HG02938 (cell line): Measurements from ENCODE around the gene C14orf180.
"Not testable (repeated sequence)": the region's sequence is repeated elsewhere in the genome, so short reads cannot be mapped to it uniquely, and the experiment has no call there.

ENCODE experiments used
- ATAC-seq: cut with Tn5 transposase; IDR thresholded peaks from one replicate; pipeline ENCODE4 v1.9.1; 2021; ENCODE audit warnings: mild to moderate bottlenecking, moderate library complexity; ENCODE audit not compliant: unreplicated experiment

Gene C14orf180

DNA sequence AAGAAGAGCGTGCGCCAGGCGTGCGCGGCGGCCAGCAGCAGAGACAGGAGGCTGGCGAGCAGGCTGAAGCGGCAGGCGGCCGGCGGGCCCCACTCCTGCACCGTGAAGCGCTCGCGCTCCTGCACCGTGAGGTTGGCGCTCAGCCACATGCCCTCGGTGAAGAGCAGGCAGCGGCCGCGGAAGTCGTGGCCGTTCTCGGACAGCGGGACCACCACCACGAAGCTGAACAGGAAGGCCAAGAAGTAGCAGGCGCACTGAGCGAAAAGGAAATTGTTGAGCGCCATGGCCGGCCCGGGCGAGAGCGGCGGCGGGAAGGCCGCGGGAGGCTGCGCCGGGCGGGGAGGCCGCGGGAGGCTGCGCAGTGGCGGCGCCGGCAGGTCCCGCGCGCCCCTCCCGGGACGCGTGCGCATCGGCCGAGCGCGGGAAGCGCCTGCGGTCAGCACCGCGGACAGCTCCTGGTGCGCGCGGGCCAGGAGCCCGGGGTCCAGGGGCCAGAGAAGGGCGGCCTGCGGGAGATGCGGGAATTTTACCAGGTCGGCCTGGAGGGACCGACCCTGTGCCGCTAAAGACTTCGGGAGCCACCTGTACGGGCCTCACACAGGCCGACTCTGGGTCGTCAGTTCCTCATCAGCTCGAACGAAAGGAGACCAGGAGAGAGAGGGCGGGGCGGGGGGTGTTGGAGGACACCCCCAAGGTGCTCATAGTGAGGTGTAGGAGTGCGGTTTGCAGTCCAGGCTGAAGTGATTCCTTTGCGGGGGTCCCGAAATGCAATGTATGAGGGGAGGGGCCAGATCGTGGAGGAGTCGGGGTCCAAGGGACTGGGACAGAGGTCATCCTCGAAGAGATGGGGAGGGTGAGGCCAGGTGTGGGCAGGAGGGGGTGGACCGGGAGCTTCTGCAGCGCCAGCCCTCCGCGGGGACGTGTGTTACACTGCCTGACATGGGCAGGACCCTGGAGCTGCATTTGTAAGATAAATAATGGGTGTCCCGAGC lies 25.2 kb downstream of the C14orf180 start, which contains the start of gene TMEM179:
Gene TMEM179 (minus strand): TSS at position 315 of the 992 bp plus-strand sequence. CDS start 31 bp downstream, at position 284.
- ATAC-seq, result no peak

DNA sequence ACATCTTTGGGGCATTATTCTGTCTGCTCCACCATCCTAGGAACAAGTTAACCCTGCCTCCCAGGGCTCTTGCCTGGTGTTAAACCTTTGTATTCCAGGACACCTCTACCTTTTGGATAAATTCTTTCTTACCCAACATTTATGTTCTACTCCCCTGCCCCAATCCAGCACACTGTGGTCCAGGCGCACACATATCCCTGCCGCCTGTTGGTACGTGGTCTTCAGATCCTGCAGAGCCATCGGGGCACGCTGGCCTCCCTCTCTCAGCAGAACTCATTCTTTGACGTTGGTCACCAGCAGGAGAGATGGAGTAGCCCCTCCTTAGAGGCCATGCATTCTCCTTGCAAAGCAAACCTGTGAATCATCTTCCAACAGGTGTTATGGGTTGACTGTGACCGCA lies 30.1 kb downstream of the C14orf180 start:
- no peak for ATAC-seq

DNA sequence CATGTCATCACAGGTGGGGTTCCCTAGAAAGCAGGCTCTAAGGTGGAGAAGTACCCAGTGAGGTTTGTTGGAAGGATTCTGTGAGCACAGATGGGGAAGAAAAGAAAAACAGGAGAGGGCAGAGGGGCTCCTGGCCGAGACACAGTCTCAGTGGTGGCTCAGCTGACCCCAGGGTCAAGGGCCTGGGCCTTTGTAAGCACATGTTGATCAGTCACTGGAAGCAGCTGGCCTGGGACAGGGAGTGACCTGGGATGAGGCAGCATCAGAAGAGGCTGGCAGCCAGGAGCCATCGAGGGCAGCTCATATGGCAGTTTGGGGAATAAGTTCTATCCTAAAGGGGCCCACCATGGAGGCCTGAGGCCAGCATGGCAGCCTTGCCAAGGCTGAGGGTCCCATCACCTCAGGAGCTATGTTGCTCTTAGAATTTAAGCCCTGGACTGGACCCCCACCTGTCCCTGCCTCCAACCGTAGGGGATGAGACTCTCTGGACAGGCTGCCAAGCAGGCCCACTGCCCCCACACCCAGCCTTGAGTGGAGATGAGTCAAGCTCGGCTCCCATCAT lies 31.3 kb downstream of the C14orf180 start:
- no peak for ATAC-seq

DNA sequence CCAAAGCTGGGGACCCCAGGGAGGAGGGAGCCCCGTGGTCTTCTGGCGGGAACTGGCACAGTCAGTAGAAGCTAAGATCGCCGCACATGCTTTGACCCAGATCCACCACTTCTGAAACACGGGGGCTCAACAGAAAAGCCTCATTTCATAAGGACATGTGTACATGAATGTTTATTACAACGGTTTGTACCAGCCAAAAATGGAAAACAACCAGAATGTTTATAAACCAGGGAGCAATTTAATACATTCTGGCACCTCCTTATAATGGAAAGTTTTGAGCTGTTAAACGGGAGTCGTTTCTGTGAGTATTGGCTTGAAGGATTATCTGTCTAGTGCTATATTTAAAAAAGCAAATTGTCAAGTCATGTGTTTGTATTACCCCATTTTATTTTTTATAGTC lies 32.3 kb downstream of the C14orf180 start:
- ATAC-seq, result no peak

DNA sequence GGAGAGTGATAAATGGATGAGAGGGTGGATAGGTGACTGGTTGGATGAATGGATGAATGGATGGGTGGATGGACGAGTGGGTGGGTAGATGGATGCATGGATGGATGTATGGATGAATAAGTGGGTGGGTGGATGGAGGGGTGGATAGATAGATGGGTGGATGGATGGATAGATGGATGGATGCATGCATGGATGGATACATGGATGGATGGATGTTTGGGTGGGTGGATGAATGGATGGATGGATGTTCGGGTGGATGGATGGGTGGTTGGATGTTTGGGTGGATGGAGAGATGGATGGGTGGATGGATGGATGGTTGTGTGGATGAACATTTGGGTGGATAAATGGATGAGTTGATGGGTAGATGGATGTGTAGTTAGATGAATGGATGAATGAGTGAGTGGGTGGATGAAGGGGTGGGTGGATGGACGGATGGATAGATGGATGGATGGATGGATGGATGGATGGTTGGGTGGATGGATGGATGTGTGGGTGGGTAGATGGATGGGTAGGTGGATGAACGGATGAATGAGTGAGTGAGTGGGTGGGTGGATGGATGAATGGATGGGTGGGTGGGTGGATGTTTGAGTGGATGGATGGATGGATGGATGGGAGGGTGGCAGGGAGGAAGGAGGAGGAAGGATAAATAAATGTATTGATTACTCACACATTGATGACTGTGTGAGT lies 34.7 kb downstream of the C14orf180 start:
- ATAC-seq, result no peak

DNA sequence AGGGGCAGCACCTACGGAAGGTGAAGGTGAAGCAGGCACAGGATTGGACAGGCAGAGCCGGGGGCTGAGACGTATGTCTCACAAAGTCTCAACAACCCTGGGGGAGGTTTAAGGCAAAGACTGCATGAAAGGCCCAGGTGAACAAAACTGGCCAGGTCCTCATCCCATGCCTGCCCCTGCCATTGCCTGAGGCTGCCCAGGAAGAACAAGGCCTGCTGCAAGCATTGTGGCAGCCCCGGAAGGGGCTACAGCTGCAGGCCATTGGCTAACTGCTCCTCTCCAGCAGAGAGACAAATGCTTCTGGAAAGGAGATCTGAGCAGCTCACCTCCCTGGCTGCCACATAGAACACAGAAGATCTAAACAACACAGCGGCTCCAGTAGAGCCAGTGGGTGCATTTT lies 45.4 kb downstream of the C14orf180 start:
- ATAC-seq, result no peak

DNA sequence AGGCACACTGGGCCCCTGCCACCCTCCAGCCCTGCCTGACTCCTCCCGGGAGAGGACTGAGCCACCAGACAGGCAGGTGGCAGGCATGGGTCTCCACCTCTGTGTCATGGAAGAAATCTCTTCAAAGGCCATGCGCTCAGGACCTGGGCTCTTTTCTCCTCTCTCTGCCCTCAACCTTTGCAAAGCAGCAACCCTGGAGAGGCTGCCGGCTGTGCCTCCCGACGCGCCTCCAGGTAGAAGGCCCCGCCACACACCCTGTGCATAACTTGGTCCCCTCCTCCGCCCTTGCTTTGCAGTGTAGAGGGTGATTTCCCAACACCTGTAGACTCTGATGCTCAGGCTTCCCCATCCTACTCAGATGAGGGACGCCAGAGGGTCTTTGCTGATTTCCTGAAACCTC lies 53.2 kb downstream of the C14orf180 start:
- ATAC-seq, result no peak

DNA sequence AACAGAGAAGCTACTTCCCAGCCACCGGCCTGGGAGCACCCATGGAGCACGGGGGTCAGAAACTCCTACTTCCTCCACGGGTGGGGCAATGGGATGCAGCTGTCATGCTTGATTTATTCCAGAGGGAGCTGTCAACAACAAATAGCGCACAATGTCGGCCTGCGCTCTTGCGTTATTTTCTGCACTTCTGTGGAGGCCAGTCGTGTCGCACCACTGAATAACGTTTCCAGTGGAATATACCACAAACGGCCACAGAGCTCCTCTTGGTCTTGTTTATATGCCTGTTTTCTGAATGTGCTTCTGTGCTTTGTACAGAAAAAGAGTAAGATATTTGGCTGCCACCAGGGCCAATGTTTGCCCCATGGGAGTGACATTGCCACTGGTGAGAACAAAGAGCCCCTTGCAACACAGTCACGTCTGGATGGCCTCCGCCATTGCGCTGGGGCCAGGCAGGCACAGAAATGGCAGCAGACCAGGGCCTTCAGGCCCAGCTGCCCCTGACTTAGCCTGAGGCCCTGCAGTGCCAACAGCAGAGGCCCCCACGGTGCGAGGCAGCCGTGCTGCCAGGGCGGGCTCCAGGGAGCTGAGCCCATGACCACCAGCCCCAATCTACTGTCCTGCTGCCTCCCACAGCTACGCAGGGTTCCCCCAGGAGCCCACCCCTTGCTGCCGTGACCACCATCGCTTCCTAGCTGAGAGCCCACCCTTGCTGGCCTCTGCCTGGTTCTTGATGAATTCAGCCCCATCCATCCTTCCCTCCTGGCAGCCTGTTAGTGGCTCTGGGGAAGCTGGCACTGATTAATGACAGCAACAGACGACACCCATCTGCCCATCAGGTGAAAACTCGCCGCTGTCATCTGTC lies 53.9 kb downstream of the C14orf180 start:
- no peak for ATAC-seq

DNA sequence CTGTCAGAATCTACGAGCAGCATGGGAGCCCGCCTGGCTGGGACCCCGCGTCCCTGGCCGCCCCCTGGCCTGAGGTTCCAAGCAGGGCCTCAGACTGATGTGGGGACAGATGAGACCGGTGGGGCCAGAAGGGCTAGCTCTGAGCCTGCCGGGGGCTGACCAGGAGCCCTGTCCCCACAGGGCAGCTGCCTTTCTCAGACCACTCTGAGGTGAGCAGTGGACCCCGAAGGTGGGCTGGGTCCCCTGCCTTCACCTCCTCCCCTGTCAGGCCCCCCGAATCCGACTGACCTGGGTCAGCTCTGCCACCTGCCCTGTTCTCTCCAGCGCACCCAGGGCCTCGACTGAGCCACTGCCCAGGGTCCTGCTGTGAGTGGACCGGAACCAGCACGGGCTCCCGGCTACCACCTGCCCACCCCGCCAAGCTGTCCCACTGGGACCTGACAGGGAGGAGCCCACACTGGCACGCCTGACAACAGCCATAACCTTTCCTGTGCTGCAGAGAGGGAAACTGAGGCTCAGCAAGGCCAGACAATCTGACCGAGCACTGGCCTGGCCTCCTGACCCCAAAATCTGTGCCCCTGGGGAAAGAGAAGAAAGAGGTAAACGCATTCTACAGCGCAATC lies 54.7 kb downstream of the C14orf180 start:
- ATAC-seq, result no peak

DNA sequence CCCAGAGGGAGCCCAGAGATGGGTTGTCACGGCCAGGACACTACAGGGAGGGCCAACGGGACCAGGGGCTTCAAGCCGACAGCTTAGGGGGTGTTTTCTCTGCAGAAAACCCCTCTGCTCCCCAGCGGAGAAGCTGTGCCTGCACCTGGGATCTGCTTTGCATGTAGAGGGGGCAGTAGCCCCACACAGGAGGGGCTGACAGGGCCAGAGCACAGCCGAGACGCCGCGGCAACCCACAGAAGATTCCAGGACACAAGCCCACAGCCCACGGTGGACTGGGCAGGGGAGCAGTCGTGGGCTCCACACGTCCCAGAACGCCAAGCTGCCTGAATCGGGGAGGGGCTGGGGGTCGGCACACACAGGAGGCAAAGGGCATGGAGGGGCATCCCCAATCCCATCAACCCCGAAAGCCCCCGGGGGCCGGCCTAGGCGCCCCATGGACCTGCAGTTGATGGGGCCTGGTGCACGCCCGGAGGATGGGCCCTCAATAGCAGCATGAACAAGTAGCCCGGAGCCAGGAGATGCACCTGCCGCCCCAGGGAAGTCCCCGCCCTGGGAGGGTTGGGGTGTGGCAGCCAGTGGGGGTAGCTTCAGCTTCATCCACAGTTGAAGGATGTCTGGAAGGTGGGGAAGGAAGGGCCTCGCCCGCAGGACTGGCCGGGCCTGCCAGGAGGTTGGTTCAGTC lies 55.5 kb downstream of the C14orf180 start:
- ATAC-seq, result no peak

DNA sequence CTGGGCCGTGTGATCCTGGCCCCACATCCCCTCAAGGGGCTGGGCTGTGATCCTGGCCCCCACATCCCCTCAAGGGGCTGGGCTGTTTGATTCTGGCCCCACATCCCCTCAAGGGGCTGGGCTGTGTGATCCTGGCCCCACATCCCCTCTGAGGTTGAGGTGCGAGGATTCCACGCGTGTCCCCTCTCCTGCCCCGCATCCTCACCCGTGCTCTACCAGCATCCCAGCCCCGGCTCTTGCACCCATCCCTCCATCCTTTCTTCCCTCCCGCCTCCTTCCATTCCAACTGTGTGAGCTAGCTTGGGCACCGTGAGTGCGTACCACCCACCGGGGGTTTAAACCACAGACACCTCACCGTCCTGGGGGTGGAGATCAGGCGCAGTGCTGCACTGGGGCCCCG lies 56.2 kb downstream of the C14orf180 start:
- ATAC-seq, result no peak

DNA sequence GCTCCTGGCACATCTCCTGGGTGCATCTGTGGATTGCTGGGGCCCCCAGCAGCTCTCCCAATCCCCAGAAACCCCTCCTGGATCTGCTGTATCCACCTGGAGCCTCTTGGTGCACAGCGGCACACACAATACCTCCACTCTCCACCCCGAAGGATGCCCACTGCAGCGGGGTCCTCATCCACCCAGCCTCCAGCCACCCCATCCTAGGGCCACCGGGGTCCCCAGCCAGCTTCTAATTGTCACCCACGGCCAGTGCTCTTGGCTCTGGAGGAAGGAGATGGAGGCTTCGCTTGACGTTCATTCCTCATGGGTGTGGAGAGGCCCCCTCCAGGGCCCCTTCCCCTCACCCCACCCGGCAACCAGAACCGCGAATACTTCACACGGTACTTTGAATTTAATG lies 56.6 kb downstream of the C14orf180 start:
- ATAC-seq, result no peak

DNA sequence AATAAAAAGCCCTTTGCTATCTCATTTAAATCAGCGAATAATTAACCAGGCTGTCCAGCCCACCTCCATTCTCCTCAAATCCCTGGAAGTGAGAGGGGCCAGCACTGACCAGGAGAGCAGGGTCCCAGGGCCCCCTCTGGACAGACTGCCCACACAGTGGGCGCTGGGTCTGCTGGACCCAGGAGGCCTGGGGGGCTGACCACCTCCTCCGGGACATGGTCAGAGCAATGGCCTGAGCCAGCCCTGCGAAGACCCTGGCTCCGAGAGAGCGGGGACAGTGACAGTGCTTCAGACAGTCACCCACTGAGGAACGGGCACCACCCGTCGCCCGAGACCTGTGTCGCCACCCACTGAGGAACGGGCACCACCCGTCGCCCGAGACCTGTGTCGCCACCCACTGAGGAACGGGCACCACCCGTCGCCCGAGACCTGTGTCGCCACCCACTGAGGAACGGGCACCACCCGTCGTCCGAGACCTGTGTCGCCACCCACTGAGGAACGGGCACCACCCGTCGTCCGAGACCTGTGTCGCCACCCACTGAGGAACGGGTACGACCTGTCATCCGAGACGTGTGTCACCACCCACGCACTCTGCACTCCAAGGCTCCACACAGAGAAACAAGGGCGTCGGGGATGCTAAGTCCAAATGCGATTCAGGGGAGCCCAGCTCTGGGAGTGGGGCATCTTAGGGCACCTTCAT lies 57.4 kb downstream of the C14orf180 start:
- ATAC-seq, result not testable (repeated sequence)

DNA sequence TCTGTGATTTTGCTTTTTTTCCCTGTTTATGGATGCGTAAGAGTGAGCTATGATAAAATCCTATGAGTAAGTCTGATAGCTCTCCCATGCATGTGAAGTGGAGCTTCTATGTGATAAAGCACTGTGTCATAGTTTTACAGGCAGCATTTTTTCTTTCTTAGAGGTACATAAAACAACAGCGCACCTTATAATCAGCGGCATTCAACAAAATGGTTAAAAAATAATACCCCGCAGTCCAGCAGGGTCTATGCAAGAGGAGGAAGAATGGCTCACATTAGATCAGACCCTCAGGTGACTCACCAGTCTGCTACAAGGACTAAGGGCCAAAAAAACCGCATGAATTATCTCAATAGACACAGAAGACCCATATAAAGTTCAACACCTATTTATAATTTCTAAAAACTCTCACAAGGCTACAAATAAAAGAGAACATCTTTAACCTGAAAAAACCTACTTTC lies 58.0 kb downstream of the C14orf180 start:
- ATAC-seq, result no peak

DNA sequence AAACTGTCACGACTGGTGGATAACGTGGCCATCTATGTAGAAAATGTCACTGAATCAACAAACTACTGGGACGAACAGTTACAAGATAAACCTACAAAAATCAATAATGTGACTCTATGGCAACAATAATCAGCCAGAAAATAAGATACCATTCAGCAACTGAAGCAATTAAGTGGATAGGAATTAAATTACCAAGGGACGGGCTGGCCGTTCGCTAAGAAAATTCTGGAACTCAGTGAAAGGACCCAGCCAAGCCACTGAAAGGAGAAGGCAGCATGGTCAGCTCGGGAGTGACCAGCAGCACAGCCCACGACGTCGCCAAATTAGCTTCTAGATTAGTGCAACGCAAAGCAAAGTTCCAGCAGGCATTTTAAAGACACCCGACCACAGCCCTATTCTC lies 58.6 kb downstream of the C14orf180 start:
- ATAC-seq, result no peak

DNA sequence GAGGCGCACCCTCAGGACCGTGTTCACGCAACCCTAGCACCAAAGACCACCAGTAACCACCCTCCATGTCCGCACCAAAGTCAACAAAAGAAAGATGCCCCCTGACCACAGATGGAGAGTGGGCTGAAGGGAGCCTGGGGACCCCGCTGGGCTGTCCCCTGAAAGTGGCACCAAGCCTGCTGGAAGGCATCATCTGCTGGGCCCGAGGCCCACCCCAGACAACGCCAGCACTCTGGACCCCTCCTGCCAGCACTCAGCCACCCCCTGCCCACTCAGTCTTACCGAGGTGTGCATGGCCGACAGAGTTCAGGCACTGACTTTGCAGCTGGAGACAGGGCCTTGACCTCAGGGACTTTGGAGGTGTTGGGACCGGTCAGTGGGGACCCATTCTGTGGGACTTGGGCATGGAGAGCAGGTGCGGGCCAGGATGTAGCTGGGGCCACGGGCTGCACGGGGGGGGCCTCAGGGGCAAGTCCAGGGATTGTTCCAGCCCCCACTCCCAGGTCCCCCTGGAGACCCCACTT lies 59.4 kb downstream of the C14orf180 start:
- ATAC-seq, result no peak

DNA sequence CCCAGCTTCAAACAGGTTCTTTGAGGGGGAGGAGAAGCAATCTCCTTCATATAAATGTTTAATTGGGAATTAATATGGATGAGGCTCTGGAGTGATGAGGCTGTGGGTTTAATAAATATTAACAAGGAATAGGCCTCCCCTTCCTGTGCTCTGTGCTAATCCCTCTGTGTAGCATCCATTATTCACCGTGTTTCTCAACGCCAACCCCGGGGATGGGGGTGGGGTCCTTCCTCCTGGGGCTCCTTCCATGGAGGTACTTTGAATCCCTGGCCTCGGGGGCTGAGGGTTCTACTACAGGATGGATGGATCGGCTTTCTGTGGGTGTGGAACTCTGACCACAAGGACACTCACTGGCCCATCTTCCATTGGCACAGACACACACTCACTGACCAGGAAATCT lies 59.9 kb downstream of the C14orf180 start:
- no peak for ATAC-seq
